ENCODE results near the gene PCTP. TPM values are rescaled to one million over a fixed set of nuclear protein-coding genes. Genes with fewer than 3 reads are reported as not detected.

PCTP gene
- total and polyA plus RNA-seq, 2 of the 4 experiments (the other 2 are of a cell fraction) = 11.6 to 12.9 TPM

GRCh38 chr17:55806745-55807495, 56.1 kb downstream of the PCTP start:
- no peak overlapping the region for H3K18ac ChIP-seq (ENCODE audit: low read depth, low read length)
- no peak overlapping the region for H3K27ac ChIP-seq (ENCODE audit: insufficient read depth, low read length)
- H2AK9ac ChIP-seq (replicated peaks; ENCODE audit: low read depth, low read length, poor library complexity) = no peak overlapping the region
- WGBS, 2 experiments (ENCODE audit: extremely low coverage in 2 of 2, insufficient read length in 1 of 2) = 60% methylated on average over 1 of the region's 2 CpGs; no CpG with 5 or more reads in 1 of the 2 experiments
- H3K36me3 ChIP-seq (ENCODE audit: control insufficient read depth, insufficient read depth, low read length) = no peaks in the 10 kb centered on the region
- H3K79me1 ChIP-seq (ENCODE audit: low read depth in 1 of 2, low read length in 2 of 2) = no peaks in the 10 kb centered on the region
- H2BK5ac ChIP-seq (ENCODE audit: low read depth, low read length, poor library complexity, severe bottlenecking) = no peak overlapping the region
- H3K4me1 ChIP-seq (ENCODE audit: control insufficient read depth, insufficient read depth, low read length) = no peaks in the 10 kb centered on the region
- TF ChIP-seq, protein P1, sequence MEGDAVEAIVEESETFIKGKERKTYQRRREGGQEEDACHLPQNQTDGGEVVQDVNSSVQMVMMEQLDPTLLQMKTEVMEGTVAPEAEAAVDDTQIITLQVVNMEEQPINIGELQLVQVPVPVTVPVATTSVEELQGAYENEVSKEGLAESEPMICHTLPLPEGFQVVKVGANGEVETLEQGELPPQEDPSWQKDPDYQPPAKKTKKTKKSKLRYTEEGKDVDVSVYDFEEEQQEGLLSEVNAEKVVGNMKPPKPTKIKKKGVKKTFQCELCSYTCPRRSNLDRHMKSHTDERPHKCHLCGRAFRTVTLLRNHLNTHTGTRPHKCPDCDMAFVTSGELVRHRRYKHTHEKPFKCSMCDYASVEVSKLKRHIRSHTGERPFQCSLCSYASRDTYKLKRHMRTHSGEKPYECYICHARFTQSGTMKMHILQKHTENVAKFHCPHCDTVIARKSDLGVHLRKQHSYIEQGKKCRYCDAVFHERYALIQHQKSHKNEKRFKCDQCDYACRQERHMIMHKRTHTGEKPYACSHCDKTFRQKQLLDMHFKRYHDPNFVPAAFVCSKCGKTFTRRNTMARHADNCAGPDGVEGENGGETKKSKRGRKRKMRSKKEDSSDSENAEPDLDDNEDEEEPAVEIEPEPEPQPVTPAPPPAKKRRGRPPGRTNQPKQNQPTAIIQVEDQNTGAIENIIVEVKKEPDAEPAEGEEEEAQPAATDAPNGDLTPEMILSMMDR (conservative IDR thresholded peaks at IDR 0.05; ENCODE audit: low read depth, low read length) = no peak
- TF ChIP-seq MAFK (IDR thresholded peaks at IDR 0.05; ENCODE audit: low read depth, low read length) (no peak), RAD21 (IDR thresholded peaks at IDR 0.05; ENCODE audit: low read length) (no peak), ELK1 (IDR thresholded peaks at IDR 0.05; ENCODE audit: borderline replicate concordance, low read depth, low read length) (no peak)
- no peaks in the 10 kb centered on the region for H3K27me3 ChIP-seq (ENCODE audit: control insufficient read depth, insufficient read depth, low read length)
- ATAC-seq (ENCODE audit: low read depth) (no peak), DNase-seq (no peak)
- no peak overlapping the region for H4K5ac ChIP-seq (ENCODE audit: low read depth, low read length)
- no peaks in the 10 kb centered on the region for H4K20me1 ChIP-seq (ENCODE audit: insufficient read depth, low read length)
- H4K91ac ChIP-seq (ENCODE audit: insufficient read depth, low read depth, low read length) = no peak overlapping the region
- BruUV-seq (replicated peaks) = no TSS peak
- H3K14ac ChIP-seq (replicated peaks; ENCODE audit: low read depth, low read length) = no peak overlapping the region
- no peak overlapping the region for H3K4me2 ChIP-seq (ENCODE audit: low read depth, low read length)
- no peak overlapping the region for H3K23ac ChIP-seq (ENCODE audit: low read depth, low read length)
- no peak overlapping the region for H4K8ac ChIP-seq (ENCODE audit: low read depth in 2 of 2, low read length in 2 of 2)
- no peaks in the 10 kb centered on the region for H3K9me3 ChIP-seq (ENCODE audit: control insufficient read depth, insufficient read depth, low read length)
- no peaks in the 10 kb centered on the region for H3K9me1 ChIP-seq (ENCODE audit: insufficient read depth, low read length)
- H3K9ac ChIP-seq (ENCODE audit: low read depth, low read length) = no peak overlapping the region
- no peak overlapping the region for H2BK15ac ChIP-seq (ENCODE audit: low read depth, low read length)
- no peak overlapping the region for H2AFZ ChIP-seq (replicated peaks; ENCODE audit: low read length, poor library complexity)
- ChIA-PET POLR2A (ENCODE audit: unreplicated experiment) (no interaction called here), CTCF (no interaction called here)
- dilution Hi-C loops (cut with HindIII; ENCODE audit: low sequenced_read_pairs, unreplicated experiment) (no loop called here), intact Hi-C loops (cut with micrococcal nuclease) (loop anchor here (5.0 kb wide), 1 partner anchor 745 kb away; no protein-coding TSS in a partner anchor), in situ Hi-C loops (cut with MboI; ENCODE audit: low sequenced_read_pairs) (loop anchor here (25.0 kb wide), 1 partner anchor 2005 kb away; no protein-coding TSS in a partner anchor)
- no peak overlapping the region for H2BK120ac ChIP-seq (ENCODE audit: low read depth, low read length)
- H3K4ac ChIP-seq (ENCODE audit: low read depth, low read length) = no peak overlapping the region
- no peak overlapping the region for H2AK5ac ChIP-seq (ENCODE audit: low read depth, low read length)
- H3K4me3 ChIP-seq (ENCODE audit: insufficient read depth, low read depth, low read length) = no peak overlapping the region
- H2BK20ac ChIP-seq (ENCODE audit: low read depth, low read length) = no peak overlapping the region
- no peak overlapping the region for H3K56ac ChIP-seq (ENCODE audit: extremely low read depth, insufficient read depth, low read length)

Measured in IMR-90 (cell line).